GM12801 (cell line): Measurements from ENCODE around the gene YOD1.

Source experiments
- TF ChIP-seq, protein P1 (sequence below): IDR thresholded peaks from one replicate; pipeline ENCODE4 v1.5.1; 2011; ENCODE audit warnings: control low read depth; ENCODE audit not compliant: insufficient read length; ENCODE audit errors: extremely low read depth

Gene YOD1

DNA sequence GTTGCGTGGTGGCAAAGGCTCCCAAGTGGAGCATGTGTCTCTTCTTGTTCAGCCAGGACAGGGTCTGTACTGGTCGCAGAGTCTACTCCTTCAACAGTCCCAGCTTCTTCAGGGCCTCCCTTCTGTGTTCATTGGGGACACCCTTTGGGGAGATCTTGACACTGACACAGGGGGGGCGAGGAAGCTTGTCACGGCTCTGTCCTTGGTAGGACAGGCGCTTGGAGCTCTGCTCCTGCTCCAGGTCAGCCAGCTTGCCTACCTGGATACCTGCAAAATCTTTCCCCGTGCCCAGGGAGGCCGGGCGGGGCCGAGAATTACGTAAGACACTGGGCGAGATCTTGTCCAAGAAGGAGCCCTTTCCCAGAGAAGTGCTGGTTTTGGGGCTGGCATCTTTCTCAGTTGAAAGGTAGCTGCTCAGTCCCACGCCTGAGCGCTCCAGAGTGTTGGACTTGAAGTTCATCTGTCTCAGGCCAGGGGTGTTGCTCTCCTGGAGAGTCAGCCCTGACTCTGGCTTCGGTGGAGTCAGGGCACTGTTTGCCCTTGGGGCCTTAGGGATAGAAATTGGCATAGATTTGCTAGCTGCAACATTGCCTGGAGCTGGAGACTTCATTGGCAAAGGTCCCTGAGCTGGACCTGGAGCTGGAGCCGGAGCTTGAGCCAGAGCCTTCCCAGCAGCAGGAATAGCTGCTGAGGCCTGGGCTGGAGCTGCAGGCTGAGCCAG, 29.0 kb downstream of the YOD1 start:
- TF ChIP-seq, protein P1, sequence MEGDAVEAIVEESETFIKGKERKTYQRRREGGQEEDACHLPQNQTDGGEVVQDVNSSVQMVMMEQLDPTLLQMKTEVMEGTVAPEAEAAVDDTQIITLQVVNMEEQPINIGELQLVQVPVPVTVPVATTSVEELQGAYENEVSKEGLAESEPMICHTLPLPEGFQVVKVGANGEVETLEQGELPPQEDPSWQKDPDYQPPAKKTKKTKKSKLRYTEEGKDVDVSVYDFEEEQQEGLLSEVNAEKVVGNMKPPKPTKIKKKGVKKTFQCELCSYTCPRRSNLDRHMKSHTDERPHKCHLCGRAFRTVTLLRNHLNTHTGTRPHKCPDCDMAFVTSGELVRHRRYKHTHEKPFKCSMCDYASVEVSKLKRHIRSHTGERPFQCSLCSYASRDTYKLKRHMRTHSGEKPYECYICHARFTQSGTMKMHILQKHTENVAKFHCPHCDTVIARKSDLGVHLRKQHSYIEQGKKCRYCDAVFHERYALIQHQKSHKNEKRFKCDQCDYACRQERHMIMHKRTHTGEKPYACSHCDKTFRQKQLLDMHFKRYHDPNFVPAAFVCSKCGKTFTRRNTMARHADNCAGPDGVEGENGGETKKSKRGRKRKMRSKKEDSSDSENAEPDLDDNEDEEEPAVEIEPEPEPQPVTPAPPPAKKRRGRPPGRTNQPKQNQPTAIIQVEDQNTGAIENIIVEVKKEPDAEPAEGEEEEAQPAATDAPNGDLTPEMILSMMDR: no peak

DNA sequence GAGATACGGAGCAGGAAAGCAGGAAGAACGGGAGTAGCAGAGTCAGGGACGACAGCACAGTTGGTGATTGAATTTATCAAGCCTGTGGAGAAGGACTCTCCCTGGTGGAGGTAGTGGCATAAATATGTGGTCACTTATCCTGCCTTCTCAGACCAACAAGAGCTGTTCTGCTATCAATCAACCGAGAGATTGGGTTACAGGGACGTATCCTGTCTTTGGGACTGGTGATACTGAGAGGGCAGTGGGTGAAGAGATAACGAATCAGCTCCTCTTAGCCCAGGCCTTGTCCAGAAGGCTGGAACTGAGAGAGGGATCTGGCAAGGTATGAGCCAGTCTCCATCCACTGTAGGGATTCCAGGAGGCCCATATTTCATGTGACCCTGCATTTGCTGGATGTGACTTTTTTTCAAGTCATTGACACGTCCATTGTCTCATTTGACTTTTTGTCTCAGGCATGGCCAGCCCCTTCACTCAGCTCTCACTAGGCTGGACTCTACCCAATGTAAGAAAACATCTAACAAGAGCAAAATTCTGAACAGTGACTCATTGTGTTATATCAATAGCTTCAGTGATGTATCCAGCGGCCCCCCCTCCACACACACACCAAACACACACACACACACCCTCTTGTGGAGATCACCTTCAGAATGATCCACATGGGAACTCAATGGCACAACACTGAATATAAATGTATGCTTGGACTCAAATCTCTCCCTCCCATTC, 29.7 kb downstream of the YOD1 start:
- TF ChIP-seq, protein P1: no peak

DNA sequence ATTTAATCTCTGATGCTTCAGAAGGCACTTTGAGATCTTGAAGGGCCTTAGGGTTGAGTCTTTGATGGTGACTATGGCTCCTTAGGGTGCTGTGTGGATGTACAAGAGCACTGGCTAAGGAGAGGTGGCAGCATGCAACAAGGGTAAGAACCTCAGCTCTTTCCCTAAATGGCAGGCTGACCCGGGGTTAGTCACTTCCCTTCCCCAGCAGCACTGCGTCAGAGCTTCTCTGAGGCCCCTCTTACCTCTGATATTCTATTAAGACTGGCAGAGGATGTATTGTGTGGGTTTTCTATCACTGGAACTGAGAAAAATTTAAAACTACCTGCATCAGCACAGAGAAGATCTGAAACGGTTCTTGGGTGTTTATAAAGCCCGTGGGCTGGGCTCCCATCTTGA, 30.3 kb downstream of the YOD1 start:
- TF ChIP-seq, protein P1: no peak

DNA sequence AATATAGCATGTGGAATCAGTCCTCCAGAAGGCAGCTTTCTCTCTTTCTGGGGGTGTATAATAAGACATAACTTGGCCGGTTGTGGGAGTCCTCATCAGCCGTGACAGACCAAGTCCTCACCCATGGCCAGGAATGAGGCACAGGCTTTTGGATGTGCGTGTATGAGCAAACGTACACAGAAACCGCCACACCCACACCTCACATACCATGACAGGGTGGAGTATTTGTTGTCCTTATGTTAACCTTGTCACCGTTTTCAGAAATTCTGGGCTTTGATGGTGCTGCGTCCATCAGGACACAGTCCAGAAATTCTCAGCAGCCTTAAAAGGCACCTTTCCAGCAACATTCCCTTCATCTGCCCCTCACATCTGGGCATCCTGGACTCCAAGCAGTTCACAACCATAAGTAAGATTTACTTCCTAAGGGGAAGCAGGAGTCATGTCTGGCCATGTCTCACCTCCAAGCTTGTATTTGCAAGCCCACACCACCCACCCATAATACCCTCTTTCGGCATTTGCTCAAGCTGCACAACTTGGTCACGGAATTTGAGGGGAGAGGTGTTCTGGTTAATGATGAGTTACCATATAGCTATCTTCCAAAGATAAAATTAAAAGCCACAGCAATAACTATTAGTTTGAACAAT, 30.8 kb downstream of the YOD1 start:
- TF ChIP-seq, protein P1: no peak

DNA sequence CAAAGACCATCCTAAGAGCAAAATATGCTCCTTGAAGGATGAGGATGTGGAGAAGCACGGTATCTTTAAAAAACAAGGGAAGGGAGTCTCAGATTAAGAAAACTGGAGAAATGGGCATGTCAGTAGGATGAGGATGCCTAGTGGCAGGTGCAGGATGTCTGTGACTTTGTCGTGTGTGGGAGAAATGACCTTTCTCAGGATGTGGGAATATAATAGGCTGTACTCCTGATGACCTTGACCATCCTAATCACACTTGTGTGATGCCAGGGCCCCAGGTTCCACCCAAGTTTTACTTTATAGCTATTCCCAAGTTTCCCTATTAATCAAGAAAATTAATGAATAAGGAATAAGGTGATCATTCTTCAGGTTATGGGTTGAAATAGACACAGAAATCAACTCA, 31.3 kb downstream of the YOD1 start:
- TF ChIP-seq, protein P1: no peak

DNA sequence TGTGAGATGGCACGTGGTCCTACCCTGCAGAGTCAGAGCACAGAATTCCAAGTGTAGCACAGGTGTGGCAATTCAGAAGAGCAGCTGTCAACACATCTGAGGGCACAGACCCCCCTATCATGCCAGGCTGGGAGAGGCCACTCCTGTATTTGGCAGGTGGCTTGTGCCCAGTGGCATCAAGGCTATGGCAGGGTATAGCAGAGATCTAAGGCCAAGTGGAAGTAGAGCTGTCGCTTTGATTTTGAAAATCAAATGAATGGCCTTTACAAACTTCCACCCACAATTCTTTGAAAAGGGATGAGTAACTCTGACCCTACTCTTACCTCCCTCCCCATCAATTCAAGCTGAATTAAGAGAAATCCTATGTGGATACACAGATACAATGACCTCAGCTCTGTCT, 31.8 kb downstream of the YOD1 start:
- TF ChIP-seq, protein P1: no peak

DNA sequence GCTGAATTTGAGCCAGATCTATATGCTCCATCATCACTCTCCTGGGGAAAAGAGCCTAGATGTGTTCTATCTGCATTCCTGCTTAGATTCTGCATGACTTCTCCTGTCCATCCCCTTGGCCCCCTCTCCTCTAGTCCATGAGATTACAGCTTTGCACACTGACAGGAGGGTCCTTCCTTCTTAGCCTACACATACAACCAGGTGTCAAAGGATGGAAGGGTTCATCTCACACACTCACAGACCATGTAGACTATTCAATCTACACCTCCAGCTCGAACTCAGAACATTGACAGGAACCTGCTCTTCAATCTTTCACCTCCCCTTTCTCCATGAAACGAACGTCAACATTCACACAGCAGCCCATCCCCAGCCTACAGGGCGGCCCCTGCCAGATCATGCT, 32.3 kb downstream of the YOD1 start:
- TF ChIP-seq, protein P1: no peak
